Thoracic aorta (tissue), 2 donors: ENCODE results near the gene MAD1L1. TPM values are rescaled to one million over a fixed set of nuclear protein-coding genes. Genes with fewer than 3 reads are reported as not detected.

Source experiments
- ATAC-seq: fragments of 150-250 bp; one replicate; pipeline ENCODE4 v1.8.0; 2017; ENCODE audit warnings: low read depth; ENCODE audit not compliant: insufficient number of reproducible peaks, low FRiP score
- DNase-seq: peaks from one replicate; pipeline ENCODE4 v3.0.0-alpha.2; 2020; ENCODE audit warnings: low spot score
- H3K27ac ChIP-seq, 2 donors: fragments of 200-600 bp; sonication (generic); 1 replicate in 1 of 2; 2 replicates in 1 of 2; pipeline ENCODE4 v1.5.1; 2016; ENCODE audit warnings: mild to moderate bottlenecking in 2 of 2, moderate library complexity in 2 of 2
- H3K27me3 ChIP-seq: fragments of 200-600 bp; sonication (generic); replicated peaks from 2 replicates; pipeline ENCODE4 v1.6.0; 2016; ENCODE audit warnings: mild to moderate bottlenecking; ENCODE audit not compliant: insufficient read depth
- H3K36me3 ChIP-seq: fragments of 200-600 bp; sonication (generic); one replicate; pipeline ENCODE4 v1.5.1; 2016
- H3K4me1 ChIP-seq, 2 donors: fragments of 200-600 bp; sonication (generic); 1 replicate in 1 of 2; 2 replicates in 1 of 2; pipeline versions ENCODE4 v1.5.1 to v1.6.0; 2016; ENCODE audit warnings: low read depth in 2 of 2, mild to moderate bottlenecking in 1 of 2; ENCODE audit not compliant: control insufficient read depth in 1 of 2
- H3K4me3 ChIP-seq: fragments of 200-600 bp; sonication (generic); 2 replicates; pipeline ENCODE4 v1.5.1; 2016; ENCODE audit warnings: mild to moderate bottlenecking
- H3K9me3 ChIP-seq: fragments of 200-600 bp; sonication (generic); 2 replicates; pipeline ENCODE4 v1.5.1; 2016
- total RNA-seq, 2 donors: library from RNA; depleted of rRNA; stranded (reverse); fragments of >200 nt; gene quantifications; one replicate each; pipeline versions ENCODE4 v1.1.0 to v1.2.3, GENCODE V29; 2016
- TF ChIP-seq, protein P1 (sequence below): fragments of 200-600 bp; sonication (generic); IDR thresholded peaks from one replicate; pipeline ENCODE4 v1.5.1; 2019; ENCODE audit warnings: antibody characterized with exemption

Gene MAD1L1
- total RNA-seq, 2 donors from 2014 or later = 27.4 to 41.3 TPM

GRCh38 chr7:2247141-2247995, 14.6 kb upstream of the MAD1L1 start:
- peaks cover 15 to 23% of the 10 kb centered on the region in 2 donors for H3K4me1 ChIP-seq
- TF ChIP-seq, protein P1, sequence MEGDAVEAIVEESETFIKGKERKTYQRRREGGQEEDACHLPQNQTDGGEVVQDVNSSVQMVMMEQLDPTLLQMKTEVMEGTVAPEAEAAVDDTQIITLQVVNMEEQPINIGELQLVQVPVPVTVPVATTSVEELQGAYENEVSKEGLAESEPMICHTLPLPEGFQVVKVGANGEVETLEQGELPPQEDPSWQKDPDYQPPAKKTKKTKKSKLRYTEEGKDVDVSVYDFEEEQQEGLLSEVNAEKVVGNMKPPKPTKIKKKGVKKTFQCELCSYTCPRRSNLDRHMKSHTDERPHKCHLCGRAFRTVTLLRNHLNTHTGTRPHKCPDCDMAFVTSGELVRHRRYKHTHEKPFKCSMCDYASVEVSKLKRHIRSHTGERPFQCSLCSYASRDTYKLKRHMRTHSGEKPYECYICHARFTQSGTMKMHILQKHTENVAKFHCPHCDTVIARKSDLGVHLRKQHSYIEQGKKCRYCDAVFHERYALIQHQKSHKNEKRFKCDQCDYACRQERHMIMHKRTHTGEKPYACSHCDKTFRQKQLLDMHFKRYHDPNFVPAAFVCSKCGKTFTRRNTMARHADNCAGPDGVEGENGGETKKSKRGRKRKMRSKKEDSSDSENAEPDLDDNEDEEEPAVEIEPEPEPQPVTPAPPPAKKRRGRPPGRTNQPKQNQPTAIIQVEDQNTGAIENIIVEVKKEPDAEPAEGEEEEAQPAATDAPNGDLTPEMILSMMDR = peak; percentile 34
- no peaks in the 10 kb centered on the region for H3K27me3 ChIP-seq
- DNase-seq (no peak), ATAC-seq (no peak)
- H3K36me3 ChIP-seq = no peaks in the 10 kb centered on the region
- H3K27ac ChIP-seq = no peak overlapping the region
- no peak overlapping the region for H3K4me3 ChIP-seq
- no peaks in the 10 kb centered on the region for H3K9me3 ChIP-seq

DNA sequence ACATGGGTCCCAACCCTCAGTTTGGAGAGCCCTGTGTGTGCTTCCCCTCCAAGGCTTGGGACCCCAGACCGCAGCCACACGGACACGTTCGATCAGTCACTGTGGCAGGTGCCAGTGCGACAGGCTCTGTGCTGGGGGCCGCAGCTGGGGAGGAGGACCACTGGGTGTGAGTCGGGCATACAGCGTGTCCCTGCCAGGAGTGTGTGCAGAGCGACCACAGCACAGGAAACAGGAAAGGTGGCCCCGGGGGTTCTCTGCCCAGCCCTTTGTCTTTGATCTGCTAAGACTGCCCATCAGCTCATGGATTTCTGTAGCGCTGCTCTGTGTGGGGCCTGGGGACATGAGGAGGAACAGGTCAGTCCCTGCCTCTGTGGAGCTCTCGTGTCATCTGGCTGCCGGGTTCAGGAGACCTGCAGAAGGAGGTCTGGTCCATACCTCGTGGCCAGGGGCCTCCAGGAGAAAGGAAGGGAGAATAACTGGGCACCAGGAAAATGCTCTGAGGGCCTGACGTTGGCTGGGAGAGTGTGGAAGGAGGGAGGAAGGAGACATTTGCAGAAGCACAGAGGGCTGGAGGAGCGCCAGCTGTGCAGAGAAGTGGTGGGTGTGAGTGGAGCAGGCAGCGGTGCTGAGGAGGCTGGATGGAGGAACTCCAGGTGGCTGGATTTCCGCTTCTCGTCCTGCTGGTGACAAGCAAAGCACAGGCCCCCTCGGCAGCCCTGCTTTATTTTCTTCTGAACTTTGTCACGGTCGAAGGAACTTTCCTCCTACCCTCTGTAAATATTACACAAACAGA, 13.3 kb upstream of the MAD1L1 start:
- H3K4me1 ChIP-seq = peaks cover 19 to 29% of the 10 kb centered on the region in 2 donors
- H3K27me3 ChIP-seq = no peaks in the 10 kb centered on the region
- no peak overlapping the region for H3K4me3 ChIP-seq
- no peak for ATAC-seq
- no peak for DNase-seq
- H3K27ac ChIP-seq = no peak overlapping the region
- TF ChIP-seq, protein P1 = no peak
- no peaks in the 10 kb centered on the region for H3K9me3 ChIP-seq
- no peaks in the 10 kb centered on the region for H3K36me3 ChIP-seq

GRCh38 chr7:2244404-2244995, 11.8 kb upstream of the MAD1L1 start:
- TF ChIP-seq, protein P1 = no peak
- no peak for DNase-seq
- no peaks in the 10 kb centered on the region for H3K9me3 ChIP-seq
- H3K27ac ChIP-seq = no peak overlapping the region
- peaks cover 23 to 35% of the 10 kb centered on the region in 2 donors for H3K4me1 ChIP-seq
- ATAC-seq = no peak
- H3K36me3 ChIP-seq = peaks cover under 1% of the 10 kb centered on the region
- no peak overlapping the region for H3K4me3 ChIP-seq
- H3K27me3 ChIP-seq = no peaks in the 10 kb centered on the region

- no peak for ATAC-seq
- no peaks in the 10 kb centered on the region for H3K9me3 ChIP-seq
- H3K27me3 ChIP-seq = no peaks in the 10 kb centered on the region
- H3K36me3 ChIP-seq = peaks cover 9% of the 10 kb centered on the region
- no peak overlapping the region for H3K27ac ChIP-seq
- TF ChIP-seq, protein P1 = no peak
- DNase-seq = no peak
- no peak overlapping the region for H3K4me3 ChIP-seq
- H3K4me1 ChIP-seq = peaks cover 12 to 24% of the 10 kb centered on the region in 2 donors
Measured at GRCh38 chr7:2243458-2243857, 10.7 kb upstream of the MAD1L1 start.
